SK-N-MC (cell line): ENCODE results near the gene MADD.

Experiments used
- DNase-seq: peaks from one replicate; pipeline ENCODE4 v3.0.0-alpha.2; 2011; ENCODE audit warnings: low read depth, low spot score
- H3K27ac ChIP-seq: fragments of 200-600 bp; sonication (generic); 2 replicates; pipeline ENCODE4 v1.5.1; 2016; ENCODE audit warnings: mixed run types
- H3K36me3 ChIP-seq: fragments of 200-600 bp; sonication (generic); 2 replicates; pipeline ENCODE4 v1.6.1; 2017; ENCODE audit warnings: antibody characterized with exemption, low read length, mixed read lengths; ENCODE audit not compliant: insufficient read depth
- H3K4me3 ChIP-seq: fragments of 200-600 bp; sonication (generic); 2 replicates; pipeline ENCODE4 v1.5.1; 2016
- H3K9ac ChIP-seq: fragments of 200-600 bp; sonication (generic); 2 replicates; pipeline ENCODE4 v1.8.0; 2017; ENCODE audit warnings: mixed run types, mixed read lengths; ENCODE audit not compliant: insufficient read length
- H3K9me3 ChIP-seq: fragments of 200-600 bp; sonication (generic); 2 replicates; pipeline ENCODE4 v1.6.1; 2017; ENCODE audit warnings: low read depth, mild to moderate bottlenecking, antibody characterized with exemption, low read length, moderate library complexity, mixed read lengths
- EZH2 ChIP-seq: fragments of 200-600 bp; sonication (generic); IDR thresholded peaks from one replicate; pipeline ENCODE4 v1.6.1; 2017; ENCODE audit warnings: antibody characterized with exemption
- FOXP2 ChIP-seq: optimal IDR thresholded peaks from 2 replicates; pipeline ENCODE3; 2011; ENCODE audit warnings: mild to moderate bottlenecking, moderate library complexity; ENCODE audit not compliant: insufficient read depth; ENCODE audit errors: extremely low read length, control extremely low read depth
- POLR2AphosphoS5 ChIP-seq: IDR thresholded peaks from 2 replicates; pipeline ENCODE4 v1.6.1; 2012; ENCODE audit warnings: mild to moderate bottlenecking, low read depth, low read length, borderline replicate concordance

Gene MADD

DNA sequence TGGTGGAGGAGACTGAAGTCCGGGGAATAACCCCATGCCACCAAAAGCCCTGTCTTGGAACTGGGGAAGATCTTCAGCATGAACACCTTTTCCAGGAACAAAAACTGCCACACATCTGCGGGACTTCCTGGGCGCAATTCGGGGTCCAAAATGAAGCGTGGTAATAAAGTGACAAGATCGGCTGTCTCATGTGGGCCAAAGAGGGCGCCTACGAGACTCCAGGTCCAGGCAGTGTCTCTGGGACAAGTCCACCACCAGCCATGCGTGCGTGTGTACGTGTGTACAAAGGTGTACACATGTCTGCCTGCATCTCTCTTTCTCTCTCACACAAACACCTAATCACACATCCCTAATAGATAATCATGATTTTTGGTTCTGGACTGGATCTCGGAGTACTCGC, 91.5 kb downstream of the MADD start:
- Histone ChIP-seq H3K4me3 (no peak overlapping the region), H3K36me3 (no peaks in the 10 kb centered on the region), H3K27ac (no peak overlapping the region), H3K9ac (no peak overlapping the region), H3K9me3 (no peaks in the 10 kb centered on the region)
- no peak for DNase-seq
- no peak for TF ChIP-seq FOXP2
- TF ChIP-seq POLR2AphosphoS5 = no peak
- TF ChIP-seq EZH2 = no peak

DNA sequence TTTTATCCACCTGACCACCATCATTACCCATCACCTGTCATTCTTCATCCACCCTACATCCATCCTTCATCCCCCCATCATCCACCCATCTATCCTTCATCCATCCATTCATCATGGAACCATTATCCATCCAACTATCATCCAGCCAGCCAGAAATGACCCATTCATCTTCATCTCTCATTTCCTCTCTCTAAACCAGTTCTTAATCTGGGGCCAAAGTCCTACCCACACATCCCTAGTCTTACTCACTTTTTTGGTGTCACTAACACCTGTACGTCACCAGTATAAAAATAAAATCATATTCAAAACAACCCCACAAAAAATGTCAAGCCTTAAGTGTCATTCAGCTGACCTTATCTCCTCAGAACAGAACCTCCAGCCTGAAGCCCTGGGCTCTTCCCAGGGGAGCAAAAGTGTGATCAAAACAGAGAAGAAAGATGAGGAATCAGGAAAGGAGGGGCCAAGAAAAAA, 96.1 kb downstream of the MADD start:
- Histone ChIP-seq H3K9me3 (no peaks in the 10 kb centered on the region), H3K4me3 (no peak overlapping the region), H3K9ac (no peak overlapping the region), H3K27ac (no peak overlapping the region), H3K36me3 (no peaks in the 10 kb centered on the region)
- TF ChIP-seq EZH2 = no peak
- no peak for TF ChIP-seq POLR2AphosphoS5
- no peak for TF ChIP-seq FOXP2
- no peak for DNase-seq

DNA sequence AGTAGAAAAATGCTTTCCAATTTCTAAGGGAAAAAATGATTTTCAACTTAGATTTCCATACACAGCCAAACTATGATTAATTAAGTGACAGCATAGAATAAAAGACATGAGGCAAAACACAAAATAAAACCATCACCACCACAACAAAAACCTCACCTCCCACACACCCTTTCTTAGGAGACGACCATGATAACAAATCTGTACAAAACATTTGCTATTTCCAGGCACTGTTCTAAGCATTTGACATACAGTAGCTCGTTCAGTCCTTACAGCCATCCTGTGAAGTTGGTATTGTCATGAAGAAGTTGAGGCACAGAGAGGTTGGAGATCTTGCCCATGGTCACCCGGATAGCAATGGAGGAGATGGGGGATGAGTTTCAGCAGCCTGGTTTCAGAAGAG, 99.7 kb downstream of the MADD start:
- Histone ChIP-seq H3K36me3 (no peaks in the 10 kb centered on the region), H3K4me3 (no peak overlapping the region), H3K27ac (no peak overlapping the region), H3K9me3 (no peaks in the 10 kb centered on the region), H3K9ac (peak overlapping the region; percentile 45)
- DNase-seq = no peak
- TF ChIP-seq POLR2AphosphoS5 (no peak), EZH2 (no peak), FOXP2 (no peak)

DNA sequence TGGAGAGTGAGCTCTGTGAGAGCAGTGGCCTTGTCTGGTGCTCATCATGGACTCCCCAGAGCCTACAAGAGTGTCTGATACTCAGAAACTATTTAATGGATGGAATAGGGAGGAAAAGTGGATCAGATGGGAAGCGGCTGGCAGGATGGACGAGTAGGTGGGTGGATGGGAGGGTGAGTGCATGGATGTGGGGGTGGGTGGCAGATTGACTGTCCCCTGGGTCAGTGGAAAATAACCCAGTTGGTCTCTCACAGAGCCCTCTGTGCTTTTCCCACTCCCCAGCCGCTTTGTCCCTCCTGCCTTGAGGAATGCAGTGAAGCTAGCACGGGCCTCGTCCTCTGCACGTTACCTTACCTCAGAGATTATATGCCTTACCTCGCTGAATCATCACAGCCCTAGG, 102.5 kb downstream of the MADD start:
- DNase-seq = no peak
- H3K27ac ChIP-seq = no peak overlapping the region
- TF ChIP-seq FOXP2 = no peak
- TF ChIP-seq EZH2 = no peak
- TF ChIP-seq POLR2AphosphoS5 = no peak
- no peaks in the 10 kb centered on the region for H3K36me3 ChIP-seq
- H3K9me3 ChIP-seq = no peaks in the 10 kb centered on the region
- no peak overlapping the region for H3K9ac ChIP-seq
- no peak overlapping the region for H3K4me3 ChIP-seq

DNA sequence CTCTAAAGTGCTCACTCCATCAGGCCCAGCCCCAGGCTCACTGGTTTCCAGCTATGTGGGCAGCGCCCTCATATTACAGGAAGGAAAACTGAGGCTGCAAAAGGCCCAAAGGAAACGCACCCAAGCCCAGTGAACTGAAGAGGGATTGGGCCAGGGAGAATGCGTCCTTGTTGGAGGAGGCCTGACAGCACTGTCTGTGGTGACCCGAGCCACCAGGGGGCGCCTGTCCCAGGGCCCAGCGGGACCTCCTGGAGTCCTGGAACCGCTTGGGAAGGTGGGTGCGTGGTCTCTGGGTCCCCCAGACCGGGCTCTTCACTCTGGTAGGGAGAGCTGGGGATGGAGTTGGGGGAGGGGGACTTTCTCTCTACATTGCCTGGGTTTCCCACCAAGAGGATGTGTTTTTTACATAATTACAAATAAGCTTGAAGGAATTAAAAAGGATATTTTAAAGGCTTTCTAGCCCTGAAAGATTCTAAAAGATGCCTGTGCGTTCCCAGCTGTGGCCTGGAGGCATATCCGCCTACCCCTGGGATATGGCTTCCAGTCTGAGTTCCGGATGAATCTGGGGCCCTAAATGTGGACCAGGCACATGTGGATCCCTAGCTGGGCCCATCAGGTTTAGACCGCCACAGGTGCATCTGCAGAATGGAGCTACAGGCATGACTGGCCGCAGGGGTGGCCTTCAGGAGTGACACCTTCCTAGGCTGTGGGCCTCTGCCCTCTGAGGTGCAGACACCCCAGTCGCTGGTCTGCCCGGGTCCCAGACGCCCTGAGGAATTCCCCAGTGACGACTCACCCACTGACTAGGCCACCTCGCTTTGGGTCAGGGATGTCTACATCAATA, 104.2 kb downstream of the MADD start:
- DNase-seq = peak; percentile 5
- no peak for TF ChIP-seq FOXP2
- TF ChIP-seq EZH2 = no peak
- no peak for TF ChIP-seq POLR2AphosphoS5
- Histone ChIP-seq H3K36me3 (no peaks in the 10 kb centered on the region), H3K9ac (no peak overlapping the region), H3K27ac (no peak overlapping the region), H3K9me3 (no peaks in the 10 kb centered on the region), H3K4me3 (no peak overlapping the region)

DNA sequence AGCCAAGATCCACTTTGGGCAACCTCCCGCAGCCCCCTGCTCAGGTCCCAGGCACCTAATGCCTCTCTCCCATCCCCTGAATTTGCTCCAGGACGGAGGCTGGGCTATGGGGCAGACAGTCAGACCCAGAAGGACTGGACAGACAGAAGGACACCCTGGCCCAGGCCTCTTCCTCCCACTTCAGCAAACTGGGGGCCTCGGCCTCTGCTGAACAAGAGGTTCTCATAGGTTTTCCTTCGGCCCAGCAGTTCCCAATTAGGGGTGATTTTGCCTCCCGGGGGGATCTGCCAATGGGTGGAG, 104.7 kb downstream of the MADD start:
- DNase-seq = no peak
- no peaks in the 10 kb centered on the region for H3K36me3 ChIP-seq
- no peak overlapping the region for H3K4me3 ChIP-seq
- TF ChIP-seq POLR2AphosphoS5 (no peak), FOXP2 (no peak), EZH2 (no peak)
- no peaks in the 10 kb centered on the region for H3K9me3 ChIP-seq
- H3K9ac ChIP-seq = no peak overlapping the region
- no peak overlapping the region for H3K27ac ChIP-seq

DNA sequence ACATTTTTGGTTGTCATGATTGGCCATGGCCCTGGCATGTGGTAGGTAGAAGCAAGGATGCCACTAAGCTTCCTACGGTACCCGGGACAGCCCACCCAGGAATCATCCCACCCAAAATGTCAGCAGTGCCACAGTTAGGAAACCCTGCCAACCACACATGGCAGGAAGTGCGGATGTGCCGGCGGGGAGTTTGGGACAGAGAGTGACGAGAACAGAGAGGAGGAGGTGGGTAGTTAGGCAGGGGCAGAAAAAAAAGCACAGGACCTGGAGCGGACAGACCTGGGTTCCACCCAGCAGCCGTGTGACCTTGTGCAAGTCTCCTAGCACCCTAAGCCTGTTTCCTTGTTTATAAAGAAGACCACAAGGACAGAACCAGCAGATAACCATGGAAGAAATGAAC, 105.1 kb downstream of the MADD start:
- no peak for TF ChIP-seq POLR2AphosphoS5
- no peak for TF ChIP-seq EZH2
- TF ChIP-seq FOXP2 = no peak
- no peaks in the 10 kb centered on the region for H3K9me3 ChIP-seq
- no peak overlapping the region for H3K9ac ChIP-seq
- no peak overlapping the region for H3K4me3 ChIP-seq
- no peaks in the 10 kb centered on the region for H3K36me3 ChIP-seq
- DNase-seq = no peak
- no peak overlapping the region for H3K27ac ChIP-seq

DNA sequence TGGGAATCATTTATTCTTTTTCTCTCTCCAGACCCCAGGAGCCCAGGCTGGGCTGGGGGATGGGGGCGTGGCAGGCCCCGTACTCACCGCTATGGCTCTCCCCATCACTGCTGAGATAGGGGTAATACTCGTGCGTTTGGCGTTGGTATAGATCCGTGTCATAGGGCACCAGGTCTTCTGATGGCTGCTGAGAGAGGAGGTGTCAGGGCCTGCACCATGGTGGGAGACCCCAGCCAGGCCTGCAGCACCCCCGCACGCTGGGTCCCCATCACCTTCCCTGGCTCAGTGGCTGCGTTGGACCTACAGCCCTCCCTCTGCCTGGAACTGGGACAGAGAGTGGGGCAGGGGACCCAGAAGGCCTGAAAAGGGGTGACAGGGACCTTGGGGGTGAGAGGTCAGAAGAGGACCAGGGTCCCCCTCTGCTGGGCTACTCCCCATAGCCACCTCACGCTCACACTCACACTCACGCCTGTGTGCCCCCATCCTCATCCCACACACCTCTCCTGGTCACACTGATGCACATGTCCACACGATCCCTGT, 105.7 kb downstream of the MADD start:
- no peak overlapping the region for H3K9ac ChIP-seq
- no peak overlapping the region for H3K4me3 ChIP-seq
- no peaks in the 10 kb centered on the region for H3K9me3 ChIP-seq
- TF ChIP-seq POLR2AphosphoS5 = no peak
- TF ChIP-seq FOXP2 = no peak
- no peak for TF ChIP-seq EZH2
- no peak overlapping the region for H3K27ac ChIP-seq
- no peaks in the 10 kb centered on the region for H3K36me3 ChIP-seq
- DNase-seq = no peak

DNA sequence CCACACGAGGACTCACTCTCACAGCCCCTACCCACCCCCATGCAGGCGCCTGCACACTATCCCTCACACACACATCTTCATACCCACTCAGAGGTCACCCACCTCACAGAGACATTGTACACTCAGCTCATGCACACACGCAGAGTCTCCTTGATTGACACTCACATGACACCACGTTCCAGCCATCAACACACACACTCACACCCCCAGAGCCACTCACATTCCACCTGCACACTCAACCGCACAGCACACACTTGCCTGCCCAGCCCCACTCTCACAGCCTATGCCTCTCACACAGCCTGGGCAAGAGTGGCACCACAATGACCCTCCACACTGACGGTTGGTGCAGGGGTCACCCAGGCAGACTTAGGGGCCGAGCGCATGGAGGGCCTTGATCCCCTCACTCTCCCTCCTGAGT, 106.2 kb downstream of the MADD start:
- Histone ChIP-seq H3K27ac (no peak overlapping the region), H3K36me3 (no peaks in the 10 kb centered on the region), H3K9ac (no peak overlapping the region), H3K9me3 (no peaks in the 10 kb centered on the region), H3K4me3 (no peak overlapping the region)
- no peak for DNase-seq
- TF ChIP-seq FOXP2 (no peak), EZH2 (no peak), POLR2AphosphoS5 (no peak)
